Activated naive CD4-positive, alpha-beta T cell treated with anti-CD3 and anti-CD28 coated beads, Interleukin-2, amount 50 U/mL, for 24 hours (primary cell): Measurements from ENCODE around the gene ACER2.
A peak's percentile ranks its signal among the peaks of the same experiment; 100 is the strongest.
"Not testable (repeated sequence)": the region's sequence is repeated elsewhere in the genome, so short reads cannot be mapped to it uniquely, and the experiment has no call there.

Experiments
- H3K27ac Mint-ChIP-seq: one replicate; pipeline ENCODE4 v1.8.0; 2021; ENCODE audit warnings: mild to moderate bottlenecking, mixed read lengths
- H3K27me3 Mint-ChIP-seq: one replicate; pipeline ENCODE4 v1.8.0; 2021; ENCODE audit warnings: mixed read lengths
- H3K36me3 Mint-ChIP-seq: one replicate; pipeline ENCODE4 v1.8.0; 2021; ENCODE audit warnings: mixed read lengths
- H3K4me1 Mint-ChIP-seq: one replicate; pipeline ENCODE4 v1.8.0; 2021; ENCODE audit warnings: mixed read lengths
- H3K4me3 Mint-ChIP-seq: one replicate; pipeline ENCODE4 v1.8.0; 2021; ENCODE audit warnings: mild to moderate bottlenecking, mixed read lengths
- H3K9me3 Mint-ChIP-seq: one replicate; pipeline ENCODE4 v1.8.0; 2021; ENCODE audit warnings: mixed read lengths

ACER2 gene

DNA sequence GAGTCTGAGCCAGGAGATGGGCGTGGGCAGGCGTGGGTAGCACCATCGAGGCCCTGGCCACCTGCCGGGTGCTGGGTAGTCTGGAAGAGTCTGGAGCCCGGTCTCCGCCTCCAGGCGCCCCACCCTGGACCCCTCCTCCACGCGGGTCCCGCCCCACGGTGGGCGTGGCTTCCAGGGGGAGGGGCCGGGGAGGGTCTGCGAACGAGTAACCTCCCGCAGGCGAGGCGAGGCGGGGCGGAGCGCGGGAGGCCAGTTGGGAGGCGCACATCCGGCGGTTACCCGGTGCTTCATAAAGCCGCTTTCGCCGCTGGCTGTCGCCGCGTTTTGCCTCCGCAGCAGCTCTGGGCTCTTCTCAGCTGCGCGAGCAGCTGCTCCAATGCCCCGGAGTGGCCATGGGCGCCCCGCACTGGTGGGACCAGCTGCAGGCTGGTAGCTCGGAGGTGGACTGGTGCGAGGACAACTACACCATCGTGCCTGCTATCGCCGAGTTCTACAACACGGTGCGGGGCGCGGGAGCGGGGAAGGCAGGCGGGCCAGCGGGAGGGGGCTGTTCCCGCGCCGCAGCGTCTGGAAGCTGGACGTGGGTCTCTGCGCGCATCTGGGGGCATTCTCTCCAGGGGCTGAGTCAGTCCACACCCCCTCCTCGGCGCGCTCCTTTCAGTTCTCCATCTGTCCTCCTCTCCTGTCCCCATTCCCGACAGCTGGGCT is at the start of gene ACER2:
Gene ACER2, plus strand, starts transcription at position 317 of the 708 bp plus-strand sequence. Its CDS starts 76 bp downstream, at position 393.
- peaks cover 2% of the 10 kb centered on the region for H3K36me3 Mint-ChIP-seq
- peak within 1 kb of the TSS; percentile 90 for H3K4me3 Mint-ChIP-seq
- no peaks in the 10 kb centered on the region for H3K27me3 Mint-ChIP-seq
- H3K4me1 Mint-ChIP-seq = peaks cover 16% of the 10 kb centered on the region
- no peaks in the 10 kb centered on the region for H3K9me3 Mint-ChIP-seq
- H3K27ac Mint-ChIP-seq = peak within 1 kb of the TSS; percentile 68

DNA sequence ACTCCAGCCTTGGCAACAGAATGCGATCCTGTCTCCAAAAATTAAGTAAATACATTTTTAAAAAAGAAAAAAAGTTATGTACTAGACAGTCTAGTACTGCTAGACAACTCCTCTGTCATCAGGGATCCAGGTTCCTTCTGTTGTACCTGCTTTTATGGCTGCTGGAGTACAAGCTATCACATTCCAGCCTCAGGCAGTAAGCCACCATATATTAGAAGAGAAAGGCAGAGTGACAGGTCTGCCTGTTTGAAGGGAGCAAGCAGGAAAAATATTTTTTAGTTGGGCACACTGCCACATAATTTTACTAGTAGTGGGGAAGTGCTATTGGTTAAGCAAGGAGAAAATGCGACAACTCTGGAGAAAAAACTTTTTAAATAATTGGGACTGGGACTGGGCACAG is 39.7 kb upstream of the ACER2 start:
- no peaks in the 10 kb centered on the region for H3K9me3 Mint-ChIP-seq
- H3K27ac Mint-ChIP-seq = no peak overlapping the region
- H3K4me3 Mint-ChIP-seq = no peak overlapping the region
- H3K36me3 Mint-ChIP-seq = peaks cover 5% of the 10 kb centered on the region
- H3K27me3 Mint-ChIP-seq = no peaks in the 10 kb centered on the region
- peaks cover 4% of the 10 kb centered on the region for H3K4me1 Mint-ChIP-seq

DNA sequence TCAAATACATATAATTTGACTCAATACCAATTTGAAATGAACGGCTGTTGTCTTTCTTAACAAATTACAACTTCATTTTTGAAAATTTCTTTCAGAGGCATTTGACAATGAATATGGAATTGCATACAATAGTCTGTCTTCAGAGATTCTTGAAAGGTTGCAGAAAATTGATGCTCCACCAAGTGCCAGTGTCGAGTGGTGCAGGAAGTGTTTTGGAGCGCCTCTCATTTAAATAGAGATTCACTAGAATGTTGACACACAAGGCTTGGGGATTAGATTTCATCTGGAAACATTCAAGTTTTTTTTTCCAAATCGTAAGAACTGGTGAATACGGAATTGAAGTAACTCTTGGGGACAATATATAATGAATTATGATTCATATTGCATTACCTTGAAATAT is 36.9 kb upstream of the ACER2 start:
- no peak overlapping the region for H3K27ac Mint-ChIP-seq
- H3K4me3 Mint-ChIP-seq = no peak overlapping the region
- H3K27me3 Mint-ChIP-seq = no peaks in the 10 kb centered on the region
- no peaks in the 10 kb centered on the region for H3K9me3 Mint-ChIP-seq
- H3K4me1 Mint-ChIP-seq = peaks cover 11% of the 10 kb centered on the region
- H3K36me3 Mint-ChIP-seq = peaks cover 15% of the 10 kb centered on the region

DNA sequence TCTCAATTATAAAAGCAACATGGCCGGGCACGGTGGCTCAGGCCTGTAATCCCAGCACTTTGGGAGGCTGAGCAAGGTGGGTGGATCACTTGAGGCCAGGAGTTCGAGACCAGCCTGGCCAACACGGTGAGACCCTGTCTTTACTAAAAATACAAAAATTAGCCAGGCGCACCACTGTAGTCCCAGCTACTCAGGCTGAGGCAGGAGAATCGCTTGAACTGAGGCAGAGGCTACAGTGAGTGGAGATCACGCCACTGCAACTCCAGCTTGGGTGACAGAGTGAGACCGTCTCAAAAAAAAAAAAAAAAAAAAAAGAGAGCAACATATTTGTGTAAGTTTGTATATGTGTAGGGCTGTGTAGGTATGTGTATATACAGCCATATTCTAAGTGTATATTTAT is 36.2 kb upstream of the ACER2 start:
- Mint-ChIP-seq H3K36me3 (peaks cover 21% of the 10 kb centered on the region), H3K4me3 (no peak overlapping the region), H3K9me3 (no peaks in the 10 kb centered on the region), H3K4me1 (peaks cover 17% of the 10 kb centered on the region), H3K27ac (no peak overlapping the region), H3K27me3 (no peaks in the 10 kb centered on the region)

DNA sequence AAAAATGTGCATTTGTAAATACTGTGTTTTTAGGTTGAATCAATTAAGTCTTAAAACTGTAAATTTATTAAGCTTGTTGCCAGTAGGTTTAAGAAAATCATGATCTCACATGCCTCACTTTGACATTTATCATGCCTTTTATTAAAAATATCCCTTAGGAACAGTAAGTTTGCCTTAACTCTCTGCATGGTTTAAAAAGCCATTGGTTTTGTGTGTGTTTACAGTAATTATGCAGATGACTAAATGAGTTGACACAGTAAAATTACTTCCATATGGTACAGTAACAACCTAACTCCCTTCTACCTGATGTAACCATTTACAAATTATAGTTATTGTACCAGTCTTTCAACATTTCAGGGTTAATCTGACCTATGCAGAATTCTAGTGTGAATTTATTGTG is 35.3 kb upstream of the ACER2 start:
- Mint-ChIP-seq H3K27ac (peak overlapping the region; percentile 81), H3K36me3 (peaks cover 31% of the 10 kb centered on the region), H3K4me1 (peaks cover 24% of the 10 kb centered on the region), H3K4me3 (no peak overlapping the region), H3K27me3 (no peaks in the 10 kb centered on the region), H3K9me3 (no peaks in the 10 kb centered on the region)

DNA sequence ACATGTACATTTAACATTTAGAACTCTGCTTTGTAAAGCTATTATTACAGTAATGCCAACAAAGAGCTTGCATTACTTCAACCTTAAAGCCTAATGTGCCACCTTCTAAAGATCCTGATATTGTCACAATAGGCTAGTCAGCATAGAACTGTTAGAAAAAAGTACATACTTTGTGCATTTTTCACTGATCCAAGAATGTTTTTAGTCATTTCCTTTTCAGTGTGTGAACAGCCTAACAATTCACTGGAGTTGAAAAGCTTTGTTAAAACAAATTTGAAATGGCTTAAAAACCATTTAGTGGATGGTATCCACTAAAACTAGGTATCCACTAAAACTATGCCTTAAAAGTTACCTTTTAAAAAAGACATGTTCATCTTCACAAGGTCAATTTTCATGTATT is 33.3 kb upstream of the ACER2 start:
- H3K4me1 Mint-ChIP-seq = peaks cover 30% of the 10 kb centered on the region
- H3K4me3 Mint-ChIP-seq = peak overlapping the region; percentile 53
- no peaks in the 10 kb centered on the region for H3K27me3 Mint-ChIP-seq
- H3K9me3 Mint-ChIP-seq = no peaks in the 10 kb centered on the region
- H3K36me3 Mint-ChIP-seq = peaks cover 45% of the 10 kb centered on the region
- peak overlapping the region; percentile 87 for H3K27ac Mint-ChIP-seq

DNA sequence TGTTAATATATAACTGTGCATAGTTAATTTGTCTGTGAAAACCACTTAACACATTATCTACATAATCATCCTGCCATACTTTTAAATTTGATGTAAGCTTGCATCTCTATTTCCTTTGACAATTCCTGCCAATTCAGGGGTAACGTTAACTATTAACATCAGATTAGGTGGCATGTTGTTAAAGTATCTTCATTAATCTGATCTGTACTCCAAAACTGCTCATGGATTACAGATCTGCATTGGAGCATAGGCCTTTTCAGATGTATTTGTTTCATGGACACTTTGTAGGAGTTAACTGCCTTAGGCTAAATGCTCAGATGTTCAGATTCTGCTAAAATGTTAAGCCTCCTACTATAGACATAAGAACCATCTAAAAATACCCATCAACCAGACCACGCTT is 31.9 kb upstream of the ACER2 start:
- peak overlapping the region; percentile 99 for H3K4me3 Mint-ChIP-seq

DNA sequence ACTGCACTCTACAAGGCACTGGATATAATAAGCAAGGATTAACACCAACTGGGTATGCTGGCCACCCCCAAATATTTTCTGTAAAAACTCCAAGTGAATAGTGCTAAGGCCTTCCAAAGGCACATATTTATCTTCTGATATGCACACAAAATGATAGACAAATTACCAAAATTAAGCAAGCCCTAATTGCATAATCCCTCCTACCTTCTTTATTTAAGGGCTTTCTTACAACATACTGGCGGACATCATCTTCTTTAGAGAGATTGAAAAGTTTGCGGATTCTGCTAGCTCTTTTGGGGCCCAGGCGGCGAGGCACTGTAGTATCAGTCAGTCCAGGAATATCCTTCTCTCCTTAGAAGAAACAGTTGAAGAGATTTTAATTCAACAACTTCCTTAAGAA is 30.6 kb upstream of the ACER2 start:
- Mint-ChIP-seq H3K27me3 (no peaks in the 10 kb centered on the region), H3K9me3 (peaks cover 6% of the 10 kb centered on the region), H3K4me1 (peaks cover 43% of the 10 kb centered on the region), H3K4me3 (peak overlapping the region; percentile 99), H3K36me3 (peaks cover 45% of the 10 kb centered on the region), H3K27ac (peak overlapping the region; percentile 100)

More for the DNA sequence above, 31.9 kb upstream of the ACER2 start:
- Mint-ChIP-seq H3K9me3 (peaks cover 6% of the 10 kb centered on the region), H3K4me1 (peaks cover 43% of the 10 kb centered on the region), H3K27ac (peak overlapping the region; percentile 88), H3K27me3 (no peaks in the 10 kb centered on the region), H3K36me3 (peaks cover 45% of the 10 kb centered on the region)

DNA sequence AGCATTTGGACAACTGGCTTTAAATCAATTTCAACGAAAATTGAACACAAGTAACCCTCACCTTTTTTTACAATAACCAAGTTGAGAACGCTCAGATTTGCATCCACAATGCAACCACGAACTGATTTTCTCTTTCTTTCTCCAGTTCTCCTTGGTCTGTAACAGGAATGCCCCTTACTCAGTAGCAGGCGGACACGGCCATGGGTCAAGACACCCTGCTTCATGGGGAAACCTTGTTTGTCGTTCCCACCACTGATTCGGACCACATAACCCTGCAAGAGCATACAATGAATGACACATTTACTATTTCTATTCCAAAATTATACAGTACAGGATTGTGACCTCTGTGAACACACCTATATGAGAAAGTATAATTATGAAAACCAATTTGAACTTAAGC is 30.2 kb upstream of the ACER2 start:
- Mint-ChIP-seq H3K4me3 (peak overlapping the region; percentile 99), H3K36me3 (peaks cover 45% of the 10 kb centered on the region), H3K27me3 (no peaks in the 10 kb centered on the region), H3K4me1 (peaks cover 43% of the 10 kb centered on the region), H3K27ac (peak overlapping the region; percentile 100), H3K9me3 (peaks cover 6% of the 10 kb centered on the region)

DNA sequence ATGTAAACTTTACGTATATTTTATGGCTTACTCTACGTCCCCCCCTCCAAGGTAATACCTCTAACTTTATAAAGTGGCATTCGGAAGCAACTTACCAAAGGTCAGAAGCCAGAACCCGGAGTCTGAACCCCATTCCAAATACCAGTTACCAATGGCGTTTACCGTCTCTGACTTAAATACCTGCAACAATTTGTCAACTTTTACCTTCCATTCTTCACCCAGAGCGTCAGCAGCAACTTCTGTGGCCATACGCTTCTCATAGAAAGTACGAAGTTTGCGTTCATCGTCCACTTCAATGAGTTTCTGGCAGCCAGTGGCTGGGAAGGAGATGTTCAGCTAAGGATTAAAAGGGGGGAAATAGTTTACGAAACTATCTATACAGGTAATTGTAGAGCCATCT is 29.5 kb upstream of the ACER2 start:
- H3K9me3 Mint-ChIP-seq = peaks cover 6% of the 10 kb centered on the region
- no peaks in the 10 kb centered on the region for H3K27me3 Mint-ChIP-seq
- peak overlapping the region; percentile 100 for H3K27ac Mint-ChIP-seq
- H3K4me1 Mint-ChIP-seq = peaks cover 43% of the 10 kb centered on the region
- peak overlapping the region; percentile 99 for H3K4me3 Mint-ChIP-seq
- peaks cover 45% of the 10 kb centered on the region for H3K36me3 Mint-ChIP-seq

DNA sequence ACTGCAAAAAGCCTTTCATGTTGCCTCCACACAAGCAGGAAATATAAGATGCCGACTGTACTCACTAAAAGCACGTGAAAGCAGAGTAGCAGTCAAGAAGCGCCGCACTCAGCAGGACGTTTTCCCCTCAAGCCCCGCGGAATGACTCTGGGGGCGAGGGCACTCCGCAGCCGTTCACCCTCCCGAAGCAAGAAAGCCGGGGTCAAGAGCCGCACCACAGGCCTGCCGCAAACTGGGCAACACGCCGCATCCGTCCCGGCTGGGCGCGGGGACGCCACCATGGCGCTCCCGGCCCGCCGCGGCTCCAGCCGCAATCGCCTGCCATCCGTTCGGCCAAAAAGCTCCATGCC is 29.1 kb upstream of the ACER2 start:
- peak overlapping the region; percentile 99 for H3K4me3 Mint-ChIP-seq
- peak overlapping the region; percentile 100 for H3K27ac Mint-ChIP-seq
- H3K36me3 Mint-ChIP-seq = peaks cover 45% of the 10 kb centered on the region
- H3K9me3 Mint-ChIP-seq = peaks cover 6% of the 10 kb centered on the region
- H3K27me3 Mint-ChIP-seq = no peaks in the 10 kb centered on the region
- H3K4me1 Mint-ChIP-seq = peaks cover 43% of the 10 kb centered on the region

DNA sequence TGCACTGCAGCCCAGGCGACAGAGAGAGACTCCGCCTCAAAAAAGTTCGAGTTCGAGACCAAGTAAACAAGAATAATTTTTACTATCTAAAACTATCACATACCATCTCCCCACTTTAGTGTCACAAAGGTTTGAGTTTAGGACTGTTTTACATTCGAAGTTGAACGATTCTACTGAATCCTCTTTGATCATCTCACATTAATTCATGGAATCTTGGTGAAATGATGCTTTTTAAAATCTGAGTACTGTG is 28.1 kb upstream of the ACER2 start:
- Mint-ChIP-seq H3K27me3 (no peaks in the 10 kb centered on the region), H3K4me1 (peaks cover 43% of the 10 kb centered on the region), H3K27ac (peak overlapping the region; percentile 100), H3K4me3 (peak overlapping the region; percentile 99), H3K9me3 (peaks cover 6% of the 10 kb centered on the region), H3K36me3 (peaks cover 39% of the 10 kb centered on the region)

DNA sequence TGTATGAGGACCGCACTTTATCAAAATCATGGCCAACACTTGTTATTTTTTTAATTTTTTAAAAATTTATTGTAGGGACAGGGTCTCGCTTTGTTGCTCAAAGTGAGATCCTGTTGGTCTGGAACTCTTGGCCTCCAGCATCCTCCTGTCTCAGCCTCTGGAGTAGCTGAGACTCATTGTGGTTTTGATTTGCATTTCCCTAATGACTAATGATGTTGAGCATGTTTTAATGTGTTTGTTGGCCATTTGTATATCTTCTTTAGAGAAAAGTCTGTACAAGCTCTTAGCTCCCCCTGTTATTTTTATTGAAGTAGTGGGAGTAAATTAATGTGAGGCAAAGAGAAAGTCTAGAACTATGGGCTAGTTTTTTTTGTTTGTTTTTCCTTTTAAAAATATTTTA is 27.2 kb upstream of the ACER2 start:
- H3K4me1 Mint-ChIP-seq = peaks cover 35% of the 10 kb centered on the region
- no peak overlapping the region for H3K4me3 Mint-ChIP-seq
- peaks cover 6% of the 10 kb centered on the region for H3K9me3 Mint-ChIP-seq
- no peak overlapping the region for H3K27ac Mint-ChIP-seq
- peaks cover 31% of the 10 kb centered on the region for H3K36me3 Mint-ChIP-seq
- no peaks in the 10 kb centered on the region for H3K27me3 Mint-ChIP-seq

DNA sequence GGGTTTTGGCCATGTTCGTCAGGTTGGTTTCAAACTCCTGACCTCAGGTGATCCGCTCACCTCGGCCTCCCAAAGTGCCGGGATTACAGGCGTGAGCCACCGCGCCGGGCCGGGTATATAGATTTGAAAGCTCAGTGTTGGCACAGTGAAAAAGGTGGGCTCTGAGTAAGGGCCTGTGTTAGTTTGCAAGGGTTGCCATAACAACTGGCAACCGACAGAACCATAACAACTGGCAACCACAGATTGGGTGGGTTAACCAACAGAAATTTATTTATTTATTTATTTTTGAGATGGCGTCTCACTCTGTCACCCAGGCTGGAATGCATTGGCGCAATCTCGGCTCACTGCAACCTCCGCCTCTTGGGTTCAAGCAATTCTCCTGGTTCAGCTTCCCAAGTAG is 23.6 kb upstream of the ACER2 start:
- H3K27me3 Mint-ChIP-seq, H3K36me3 Mint-ChIP-seq, H3K27ac Mint-ChIP-seq, H3K4me3 Mint-ChIP-seq, H3K9me3 Mint-ChIP-seq: not testable (repeated sequence)
- peaks cover 16% of the 10 kb centered on the region for H3K4me1 Mint-ChIP-seq

DNA sequence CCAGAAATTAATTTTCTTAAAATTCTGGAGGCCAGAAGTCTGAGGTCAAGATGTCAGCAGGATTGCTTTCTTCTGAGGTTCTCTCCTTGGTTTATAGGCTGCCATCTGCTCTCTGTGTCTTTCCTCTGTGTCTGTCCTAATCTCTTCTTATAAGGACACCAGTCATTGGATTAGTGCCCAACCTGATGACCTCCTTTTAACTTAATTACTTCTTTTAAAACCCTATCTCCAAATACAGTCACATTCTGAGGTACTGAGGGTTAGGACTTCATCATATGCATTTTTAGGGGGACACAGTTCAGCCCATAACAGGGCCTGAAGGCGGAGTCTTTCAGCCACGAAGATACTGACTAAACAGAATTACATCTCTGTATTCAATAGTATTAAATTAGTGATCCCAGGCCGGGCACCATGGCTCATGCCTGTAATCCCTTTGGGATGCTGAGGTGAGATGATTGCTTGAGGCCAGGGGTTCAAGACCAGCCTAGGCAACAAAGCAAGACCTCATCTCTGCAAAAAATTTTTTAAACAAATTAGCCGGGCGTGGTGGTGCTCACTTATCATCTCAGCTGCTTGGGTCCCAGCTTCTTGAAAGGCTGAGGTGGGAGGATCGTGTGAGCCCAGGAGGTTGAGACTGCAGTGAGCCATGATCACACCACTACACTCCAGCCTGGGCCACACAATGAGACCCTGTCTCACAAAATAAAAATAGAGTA is 22.9 kb upstream of the ACER2 start:
- Mint-ChIP-seq H3K27ac (no peak overlapping the region), H3K9me3 (peaks cover 4% of the 10 kb centered on the region), H3K4me1 (peaks cover 9% of the 10 kb centered on the region), H3K36me3 (no peaks in the 10 kb centered on the region), H3K27me3 (no peaks in the 10 kb centered on the region), H3K4me3 (no peak overlapping the region)

DNA sequence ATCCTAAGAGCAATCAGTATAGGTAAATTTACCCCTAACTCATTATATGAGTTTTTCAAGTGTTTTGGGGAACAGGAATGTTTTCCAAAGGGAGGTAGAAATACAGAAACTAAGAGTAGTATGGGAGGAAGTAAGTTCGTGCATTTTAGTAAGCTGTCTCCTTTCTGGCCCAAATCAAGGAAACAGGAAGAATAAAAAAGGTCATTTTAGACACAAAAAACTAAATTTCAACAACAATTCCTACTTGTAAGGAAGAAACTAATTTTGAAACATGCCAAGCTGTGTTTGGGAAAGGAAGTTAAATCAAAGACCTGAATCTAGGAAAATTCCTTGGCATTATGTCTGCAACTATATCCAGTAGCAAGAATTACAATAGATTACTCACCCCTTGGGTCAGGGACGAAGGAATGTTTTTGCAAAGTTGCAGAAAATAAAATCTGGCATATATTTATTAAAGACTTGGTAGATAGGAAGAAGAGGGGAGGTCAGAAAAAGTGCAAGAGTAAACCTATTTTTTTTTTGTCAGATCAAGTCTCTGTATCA is 22.2 kb upstream of the ACER2 start:
- no peaks in the 10 kb centered on the region for H3K36me3 Mint-ChIP-seq
- H3K9me3 Mint-ChIP-seq = no peaks in the 10 kb centered on the region
- H3K27me3 Mint-ChIP-seq = no peaks in the 10 kb centered on the region
- peaks cover 4% of the 10 kb centered on the region for H3K4me1 Mint-ChIP-seq
- H3K4me3 Mint-ChIP-seq = no peak overlapping the region
- no peak overlapping the region for H3K27ac Mint-ChIP-seq
